ENCODE results near the gene GRK5. TPM values are rescaled to one million over a fixed set of nuclear protein-coding genes. Genes with fewer than 3 reads are reported as not detected.

GRK5 gene
- total and polyA plus RNA-seq, 4 donors, result 18.5 to 43.1 (median 40.3) TPM

DNA sequence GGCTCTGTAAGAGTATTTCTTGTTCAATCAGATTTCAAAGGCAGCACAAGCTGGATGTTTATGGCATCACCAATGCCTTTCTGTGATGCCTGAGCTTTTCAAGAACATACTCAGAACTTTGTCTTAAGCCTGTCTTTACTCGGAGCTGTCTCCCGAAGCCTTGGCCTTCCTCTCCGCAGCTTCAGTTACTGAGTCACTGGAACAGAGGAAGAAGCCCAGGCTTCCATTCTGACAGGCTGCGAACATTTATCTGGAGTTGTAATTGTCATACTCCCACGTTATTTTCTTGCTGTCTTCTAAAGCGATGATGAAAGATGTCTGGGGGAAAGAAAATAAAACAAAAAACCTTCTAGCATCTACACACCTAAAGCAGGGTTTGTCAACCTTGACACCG is 43.9 kb downstream of the GRK5 start:
- no peaks in the 10 kb centered on the region for H3K27me3 ChIP-seq (ENCODE audit: control insufficient read depth in 3 of 3, insufficient read depth in 3 of 3, low read length in 2 of 3)
- H3K27ac ChIP-seq (ENCODE audit: low read depth in 1 of 2, low read length in 1 of 2), result peak overlapping the region; percentile 45 to 75
- H3K9ac ChIP-seq (ENCODE audit: insufficient read depth in 1 of 2, low read length in 2 of 2), result peak overlapping the region in 1 of 2 donors; percentile 42
- no peak for DNase-seq
- no peak for TF ChIP-seq CTCF (IDR thresholded peaks at IDR 0.05; ENCODE audit: control extremely low read depth, extremely low read depth)
- ATAC-seq (ENCODE audit: insufficient read depth, low FRiP score), result no peak
- no peak overlapping the region for H3K4me3 ChIP-seq
- H3K36me3 ChIP-seq (ENCODE audit: control insufficient read depth in 4 of 4, insufficient read depth in 4 of 4, low read length in 4 of 4), result peaks cover 0 to 1% (median 0%) of the 10 kb centered on the region in 4 donors
- H3K9me3 ChIP-seq (ENCODE audit: control insufficient read depth in 4 of 4, insufficient read depth in 3 of 4, low read length in 3 of 4), result no peaks in the 10 kb centered on the region
- 58 to 70% methylated on average over 7 of the region's 7 CpGs for WGBS, 2 donors
- peaks cover 36 to 65% (median 39%) of the 10 kb centered on the region in 5 donors for H3K4me1 ChIP-seq (ENCODE audit: control insufficient read depth in 5 of 5, insufficient read depth in 5 of 5, low read length in 5 of 5)

DNA sequence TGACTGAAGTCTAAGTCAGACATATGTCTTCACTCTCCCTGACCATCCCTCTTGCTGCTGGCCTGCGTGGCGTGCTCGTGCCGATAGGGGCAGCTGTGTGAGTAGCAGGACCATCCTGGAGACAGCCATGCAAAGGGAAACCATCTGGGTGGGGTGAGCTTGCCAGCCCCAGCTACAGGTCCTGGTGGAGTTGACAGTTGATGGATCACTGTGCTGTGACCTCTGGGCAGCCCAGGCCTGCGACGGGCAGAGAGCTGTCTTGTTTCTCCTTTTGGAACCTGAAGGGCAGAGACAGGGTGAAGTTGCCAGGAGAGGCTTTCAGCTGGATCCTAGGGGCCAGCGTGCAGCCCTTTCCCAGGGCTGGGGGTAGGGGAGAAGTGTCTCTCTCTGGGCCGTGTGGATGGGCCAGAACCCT is 44.7 kb downstream of the GRK5 start:
- 53 to 85% methylated on average over 8 of the region's 8 CpGs for WGBS, 2 donors
- no peaks in the 10 kb centered on the region for H3K9me3 ChIP-seq (ENCODE audit: control insufficient read depth in 4 of 4, insufficient read depth in 3 of 4, low read length in 3 of 4)
- TF ChIP-seq CTCF (IDR thresholded peaks at IDR 0.05; ENCODE audit: control extremely low read depth, extremely low read depth), result no peak
- DNase-seq (peak in 1 of 3 donors; percentile 52), ATAC-seq (ENCODE audit: insufficient read depth, low FRiP score) (no peak)
- peak overlapping the region; percentile 48 to 75 for H3K27ac ChIP-seq (ENCODE audit: low read depth in 1 of 2, low read length in 1 of 2)
- peaks cover 0 to 3% (median 1%) of the 10 kb centered on the region in 4 donors for H3K36me3 ChIP-seq (ENCODE audit: control insufficient read depth in 4 of 4, insufficient read depth in 4 of 4, low read length in 4 of 4)
- H3K9ac ChIP-seq (ENCODE audit: insufficient read depth in 1 of 2, low read length in 2 of 2), result no peak overlapping the region
- H3K4me3 ChIP-seq, result no peak overlapping the region
- no peaks in the 10 kb centered on the region for H3K27me3 ChIP-seq (ENCODE audit: control insufficient read depth in 3 of 3, insufficient read depth in 3 of 3, low read length in 2 of 3)
- H3K4me1 ChIP-seq (ENCODE audit: control insufficient read depth in 5 of 5, insufficient read depth in 5 of 5, low read length in 5 of 5), result peaks cover 31 to 57% (median 36%) of the 10 kb centered on the region in 5 donors

DNA sequence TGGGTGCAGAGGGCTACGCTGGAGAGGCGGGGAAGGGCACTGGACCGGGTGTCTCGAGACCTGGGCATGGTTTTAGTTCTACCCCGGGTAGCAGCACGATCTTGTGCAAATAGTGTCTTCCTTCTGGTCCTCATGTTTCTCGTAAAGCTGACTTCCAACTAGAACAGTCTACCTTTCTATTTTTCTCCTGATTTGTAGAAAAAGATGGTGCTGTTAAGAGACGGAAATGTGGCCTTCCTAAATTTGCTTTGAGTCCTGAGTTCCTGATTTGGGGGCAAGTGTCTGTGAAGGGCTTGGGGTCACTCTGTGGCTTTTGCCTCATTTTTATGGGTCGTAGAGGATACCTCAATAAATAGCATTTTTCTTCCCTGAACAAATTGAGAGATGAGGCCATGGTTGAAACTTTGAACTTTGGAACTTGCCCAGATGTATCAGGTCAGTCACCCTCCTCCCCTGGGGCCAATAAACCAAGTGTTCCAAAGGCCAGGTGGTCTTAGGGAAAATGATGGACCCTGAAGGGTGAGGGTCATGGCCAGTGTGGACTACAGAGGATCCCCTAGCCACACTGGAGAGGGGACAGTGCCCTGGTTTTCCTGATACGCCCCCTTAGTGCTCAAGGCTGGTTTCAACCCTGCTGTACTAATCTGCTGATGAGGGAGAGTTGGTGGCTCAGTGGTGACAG is 45.2 kb downstream of the GRK5 start:
- Histone ChIP-seq H3K36me3 (ENCODE audit: control insufficient read depth in 4 of 4, insufficient read depth in 4 of 4, low read length in 4 of 4) (peaks cover 0 to 3% (median 1%) of the 10 kb centered on the region in 4 donors), H3K9ac (ENCODE audit: insufficient read depth in 1 of 2, low read length in 2 of 2) (peak overlapping the region in 1 of 2 donors; percentile 73), H3K9me3 (ENCODE audit: control insufficient read depth in 4 of 4, insufficient read depth in 3 of 4, low read length in 3 of 4) (no peaks in the 10 kb centered on the region), H3K27me3 (ENCODE audit: control insufficient read depth in 3 of 3, insufficient read depth in 3 of 3, low read length in 2 of 3) (no peaks in the 10 kb centered on the region), H3K27ac (ENCODE audit: low read depth in 1 of 2, low read length in 1 of 2) (peak overlapping the region; percentile 80 to 84), H3K4me3 (no peak overlapping the region), H3K4me1 (ENCODE audit: control insufficient read depth in 5 of 5, insufficient read depth in 5 of 5, low read length in 5 of 5) (peaks cover 27 to 53% (median 36%) of the 10 kb centered on the region in 5 donors)
- no peak for TF ChIP-seq CTCF (IDR thresholded peaks at IDR 0.05; ENCODE audit: control extremely low read depth, extremely low read depth)
- 88 to 93% methylated on average over 10 of the region's 10 CpGs for WGBS, 2 donors
- DNase-seq (no peak), ATAC-seq (ENCODE audit: insufficient read depth, low FRiP score) (no peak)

All from lung (tissue), 12 donors.